ENCODE data around the gene PDS5B. TPM values are rescaled to one million over a fixed set of nuclear protein-coding genes. Genes with fewer than 3 reads are reported as not detected.
"Not testable (repeated sequence)": the region's sequence is repeated elsewhere in the genome, so short reads cannot be mapped to it uniquely, and the experiment has no call there.

The PDS5B gene
- total RNA-seq, 4 donors from 2014 or later, result 48.8 to 77.1 (median 52.7) TPM

GRCh38 chr13:32553720-32554119 lies 32.5 kb upstream of the PDS5B start:
- no peaks in the 10 kb centered on the region for H3K9me3 ChIP-seq
- WGBS, 2 donors, result 91 to 100% methylated on average over 1 of the region's 1 CpG
- H3K4me1 ChIP-seq, result no peaks in the 10 kb centered on the region
- no peaks in the 10 kb centered on the region for H3K27me3 ChIP-seq
- no peak for DNase-seq (ENCODE audit: low spot score in 2 of 2)
- no peak for TF ChIP-seq CTCF (IDR thresholded peaks at IDR 0.05)
- no peak overlapping the region for H3K4me3 ChIP-seq
- H3K27ac ChIP-seq, result no peak overlapping the region
- H3K36me3 ChIP-seq, result no peaks in the 10 kb centered on the region

- 97 to 99% methylated on average over 2 of the region's 2 CpGs for WGBS, 2 donors
Observed at GRCh38 chr13:32555613-32556012, 30.6 kb upstream of the PDS5B start.

GRCh38 chr13:32560842-32561241 lies 25.4 kb upstream of the PDS5B start:
- WGBS, 2 donors, result 92 to 96% methylated on average over 1 of the region's 1 CpG
- H3K27me3 ChIP-seq; H3K36me3 ChIP-seq; H3K4me3 ChIP-seq; DNase-seq (ENCODE audit: low spot score in 2 of 2); H3K27ac ChIP-seq; H3K4me1 ChIP-seq: not testable (repeated sequence)
- H3K9me3 ChIP-seq, result peaks cover 0 to 18% (median 0%) of the 10 kb centered on the region in 4 donors

More at GRCh38 chr13:32555613-32556012, 30.6 kb upstream of the PDS5B start:
- no peaks in the 10 kb centered on the region for H3K4me1 ChIP-seq
- no peak overlapping the region for H3K4me3 ChIP-seq
- no peaks in the 10 kb centered on the region for H3K36me3 ChIP-seq
- peaks cover 0 to 4% (median 0%) of the 10 kb centered on the region in 4 donors for H3K9me3 ChIP-seq
- no peak for DNase-seq (ENCODE audit: low spot score in 2 of 2)
- TF ChIP-seq POLR2A (IDR thresholded peaks at IDR 0.05) (no peak), CTCF (IDR thresholded peaks at IDR 0.05) (no peak), EP300 (IDR thresholded peaks at IDR 0.05) (no peak)
- no peak overlapping the region for H3K27ac ChIP-seq
- no peaks in the 10 kb centered on the region for H3K27me3 ChIP-seq

DNA sequence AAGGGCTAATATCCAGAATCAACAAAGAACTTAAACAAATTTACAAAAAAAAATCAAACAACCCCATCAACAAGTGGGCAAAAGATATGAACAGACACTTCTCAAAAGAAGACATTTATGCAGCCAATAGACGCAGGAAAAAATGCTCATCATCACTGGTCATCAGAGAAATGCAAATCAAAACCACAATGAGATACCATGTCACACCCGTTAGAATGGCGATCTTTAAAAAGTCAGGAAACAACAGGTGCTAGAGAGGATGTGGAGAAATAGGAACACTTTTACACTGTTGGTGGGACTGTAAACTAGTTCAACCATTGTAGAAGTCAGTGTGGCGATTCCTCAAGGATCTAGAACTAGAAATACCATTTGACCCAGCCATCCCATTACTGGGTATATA lies 10.6 kb upstream of the PDS5B start:
- DNase-seq (ENCODE audit: low spot score in 2 of 2); H3K27me3 ChIP-seq; H3K4me3 ChIP-seq; H3K27ac ChIP-seq; H3K4me1 ChIP-seq; H3K36me3 ChIP-seq: not testable (repeated sequence)
- WGBS, 2 donors, result 91 to 97% methylated on average over 4 of the region's 4 CpGs
- peaks cover 0 to 14% (median 0%) of the 10 kb centered on the region in 4 donors for H3K9me3 ChIP-seq

DNA sequence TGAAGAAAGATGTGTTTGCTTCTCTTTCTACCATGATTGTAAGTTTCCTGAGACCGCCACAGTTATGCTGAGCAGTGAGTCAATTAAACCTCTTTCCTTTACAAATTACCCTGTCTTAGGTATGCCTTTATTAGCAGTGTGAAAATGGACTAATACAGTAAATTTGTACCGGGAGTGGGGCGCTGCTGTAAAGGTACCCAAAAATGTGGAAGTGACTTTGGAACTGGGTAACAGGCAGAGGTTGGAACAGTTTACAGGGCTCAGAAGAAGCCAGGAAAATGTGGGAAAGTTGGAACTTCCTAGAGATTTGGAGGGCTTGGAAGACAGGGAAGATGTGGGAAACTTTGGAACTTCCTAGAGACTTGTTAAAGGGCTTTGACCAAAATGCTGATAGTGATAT lies 9.2 kb upstream of the PDS5B start:
- WGBS, 2 donors, result 96 to 97% methylated on average over 3 of the region's 3 CpGs
- DNase-seq (ENCODE audit: low spot score in 2 of 2), result no peak
- H3K4me1 ChIP-seq, result no peaks in the 10 kb centered on the region
- no peaks in the 10 kb centered on the region for H3K36me3 ChIP-seq
- no peaks in the 10 kb centered on the region for H3K27me3 ChIP-seq
- H3K27ac ChIP-seq, result no peak overlapping the region
- peaks cover 0 to 14% (median 0%) of the 10 kb centered on the region in 4 donors for H3K9me3 ChIP-seq
- no peak overlapping the region for H3K4me3 ChIP-seq
- TF ChIP-seq EP300 (IDR thresholded peaks at IDR 0.05), result no peak
- TF ChIP-seq POLR2A (IDR thresholded peaks at IDR 0.05), result no peak
- no peak for TF ChIP-seq CTCF (IDR thresholded peaks at IDR 0.05)

DNA sequence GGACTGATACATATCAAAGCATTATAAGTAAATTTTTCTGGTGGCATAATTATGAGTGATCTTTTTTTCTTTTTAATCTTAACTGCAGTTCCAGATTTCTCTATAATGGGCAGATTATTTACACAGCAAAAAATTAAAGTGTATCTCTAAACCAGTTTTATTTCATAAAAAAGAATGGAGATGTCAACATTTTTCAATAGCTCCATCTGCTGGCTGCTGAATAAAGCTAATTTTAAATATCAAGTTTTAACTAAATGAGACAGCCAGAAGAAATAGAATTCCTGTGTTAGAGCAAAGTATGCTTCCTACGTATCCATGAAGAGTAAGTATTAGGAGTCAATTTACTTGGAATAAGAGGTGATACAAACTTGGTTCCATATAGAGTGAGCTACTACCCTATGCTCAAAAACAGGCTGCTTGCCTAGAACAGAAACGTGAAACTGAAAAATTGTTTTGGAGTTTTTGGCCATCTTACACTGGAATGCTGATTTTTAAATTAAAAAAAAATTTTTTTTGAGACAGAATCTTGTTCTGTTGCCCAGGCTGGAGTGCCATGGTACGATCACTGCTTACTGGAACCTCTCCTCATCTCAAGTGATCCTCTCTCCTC lies 5.0 kb upstream of the PDS5B start:
- H3K4me1 ChIP-seq, result peaks cover 0 to 8% (median 2%) of the 10 kb centered on the region in 4 donors
- DNase-seq (ENCODE audit: low spot score in 2 of 2), result no peak
- H3K9me3 ChIP-seq, result peaks cover 0 to 14% (median 0%) of the 10 kb centered on the region in 4 donors
- no peak overlapping the region for H3K4me3 ChIP-seq
- H3K27ac ChIP-seq, result no peak overlapping the region
- 45 to 58% methylated on average over 3 of the region's 3 CpGs for WGBS, 2 donors
- no peaks in the 10 kb centered on the region for H3K36me3 ChIP-seq
- TF ChIP-seq CTCF (IDR thresholded peaks at IDR 0.05) (peak; percentile 37 to 55 (median 51)), POLR2A (IDR thresholded peaks at IDR 0.05) (no peak), EP300 (IDR thresholded peaks at IDR 0.05) (no peak)
- H3K27me3 ChIP-seq, result no peaks in the 10 kb centered on the region

Measured in tibial nerve (tissue), 4 donors.